ENCODE results near the gene LRRC8B. TPM values are rescaled to one million over a fixed set of nuclear protein-coding genes. Genes with fewer than 3 reads are reported as not detected.

The LRRC8B gene
- total and polyA plus RNA-seq, 2 of the 8 experiments (the other 6 are each of a cell fraction or from before 2014, with no cell fraction given): 18.4 to 29.2 TPM

DNA sequence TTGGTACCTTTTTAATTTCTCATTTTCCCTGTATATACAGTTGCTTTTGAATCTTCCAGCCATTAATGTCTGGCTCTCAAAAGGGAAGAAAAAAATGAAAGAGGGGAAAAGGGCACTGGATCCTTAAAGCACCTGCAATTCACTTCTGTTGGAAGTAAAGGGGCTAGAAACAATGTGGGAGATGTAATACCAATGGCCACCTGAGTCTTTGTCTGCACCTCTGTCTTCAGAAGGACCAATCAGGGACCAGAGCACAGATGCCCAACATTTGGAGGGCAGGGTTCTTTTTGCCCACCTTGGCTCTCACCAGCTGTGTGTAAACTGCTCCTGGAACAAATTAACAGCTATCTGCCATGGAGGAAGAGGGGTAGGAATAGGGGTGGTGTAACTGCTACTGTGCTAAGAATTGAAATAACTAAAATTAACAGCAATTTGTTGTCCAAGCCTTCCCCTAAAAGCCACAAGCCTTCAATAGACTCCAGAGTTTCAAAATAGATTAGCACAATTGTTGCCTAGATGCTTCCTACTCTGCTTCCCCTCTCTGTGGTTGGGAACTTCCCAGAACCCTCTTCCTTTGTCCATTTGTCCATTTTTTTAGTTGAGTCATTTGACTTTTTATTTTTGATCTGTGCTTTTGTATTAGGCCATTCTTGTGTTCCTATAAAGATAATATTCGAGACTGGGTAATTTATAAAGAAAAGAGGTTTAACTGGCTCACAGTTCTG lies 11.5 kb upstream of the LRRC8B start (continued):
- TF ChIP-seq CBX5 (IDR thresholded peaks at IDR 0.05; ENCODE audit: low read depth, low read length) (no peak), SP2 (IDR thresholded peaks at IDR 0.05; ENCODE audit: low read length) (no peak), NRF1 (IDR thresholded peaks at IDR 0.05; ENCODE audit: low read depth, low read length) (no peak), CHD1 (IDR thresholded peaks at IDR 0.05; ENCODE audit: low read depth, low read length) (no peak), POLR2A (IDR thresholded peaks at IDR 0.05; ENCODE audit: control extremely low read depth in 1 of 2, low read depth in 2 of 2, low read length in 2 of 2) (no peak), RBBP5 (IDR thresholded peaks at IDR 0.05; ENCODE audit: borderline replicate concordance, low read depth, low read length) (no peak)

Data from H1 (cell line).